Frontal cortex (tissue), 4 donors: ENCODE data around the gene MYBPHL. TPM values are rescaled to one million over a fixed set of nuclear protein-coding genes. Genes with fewer than 3 reads are reported as not detected.

Experiments used
- DNase-seq, 2 donors: peaks; one replicate each; pipeline ENCODE4 v3.0.0; 2012; ENCODE audit warnings: low spot score in 2 of 2
- FAIRE-seq: peaks from 2 replicates; lab custom pipeline; 2012; peaks lifted over from hg19 to GRCh38; lab: Jason Lieb, UNC
- total RNA-seq: library from RNA; depleted of rRNA; stranded (reverse); fragments of >200 nt; gene quantifications from one replicate; pipeline ENCODE4 v1.2.3, GENCODE V29; 2014
- donor health status: control.
- donor health status: control.
- donor health status: control.

MYBPHL gene
- total RNA-seq, 1 donor from 2014 or later, result not detected

DNA sequence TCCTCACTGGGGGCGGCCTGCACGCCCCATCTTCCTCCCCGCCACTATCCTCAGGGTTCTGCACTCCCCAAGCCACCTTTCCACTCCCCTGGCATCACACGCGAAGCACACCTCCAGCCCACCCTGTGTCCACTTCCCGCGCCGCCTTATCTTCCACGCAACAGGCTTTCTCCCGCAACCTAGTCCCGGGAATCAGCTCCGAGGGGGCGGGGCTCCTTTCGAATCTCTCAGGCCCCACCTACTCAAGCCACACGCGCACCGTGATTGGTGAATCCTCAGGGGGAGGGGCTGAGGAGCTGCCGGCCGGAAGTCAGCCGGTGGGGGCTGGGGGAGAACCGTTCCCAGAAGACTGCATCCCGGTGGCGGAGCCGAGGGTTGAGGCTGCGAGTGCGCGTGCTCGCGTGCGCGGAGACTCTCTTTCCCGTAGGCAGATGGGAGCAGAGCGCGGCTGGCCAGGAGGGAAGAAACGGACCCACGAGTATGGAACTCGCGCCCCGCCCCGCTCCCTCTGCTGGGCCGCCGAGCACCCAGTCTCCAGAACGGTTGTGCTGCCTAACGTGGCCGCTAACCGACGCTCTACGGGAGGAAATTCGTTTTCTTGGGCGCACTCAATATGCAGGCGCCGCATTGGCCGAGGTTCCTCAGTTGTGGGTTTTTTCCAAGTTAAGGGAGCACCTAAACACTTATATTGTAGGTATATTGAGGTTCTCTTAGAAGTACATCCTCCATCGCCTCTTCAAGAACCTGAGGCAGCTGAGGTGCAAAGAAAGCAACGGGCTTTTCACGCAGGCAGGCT is 23.7 kb downstream of the MYBPHL start, which contains the start of gene PSRC1:
Gene PSRC1 (minus strand): TSS at position 194 of the 796 bp plus-strand sequence.
- FAIRE-seq, result no peak
- DNase-seq, result peak; percentile 87 to 99

DNA sequence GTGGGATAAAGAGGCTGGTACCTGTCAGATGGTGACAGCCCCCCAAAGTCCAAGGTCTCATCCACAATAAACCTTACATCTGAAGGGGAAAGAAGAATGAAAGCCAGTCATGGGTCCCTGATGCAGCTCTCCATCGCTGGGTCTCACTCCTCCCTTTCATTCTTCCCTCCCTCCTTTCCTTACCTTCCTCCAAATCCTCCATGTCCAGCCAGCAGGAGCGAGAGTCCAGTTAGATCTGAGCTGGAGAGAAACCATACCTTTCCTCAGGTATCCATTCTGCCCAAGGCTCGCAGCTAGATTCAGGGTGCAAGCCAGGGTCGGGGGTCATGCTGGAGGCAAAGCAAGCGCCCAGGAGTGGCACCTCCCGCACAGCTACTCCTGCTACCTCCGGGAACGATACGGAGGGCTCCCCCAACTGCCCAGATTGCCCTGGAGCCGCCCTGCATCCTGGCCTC is 24.3 kb downstream of the MYBPHL start:
- FAIRE-seq (no peak), DNase-seq (peak in 1 of 2 donors; percentile 10)

DNA sequence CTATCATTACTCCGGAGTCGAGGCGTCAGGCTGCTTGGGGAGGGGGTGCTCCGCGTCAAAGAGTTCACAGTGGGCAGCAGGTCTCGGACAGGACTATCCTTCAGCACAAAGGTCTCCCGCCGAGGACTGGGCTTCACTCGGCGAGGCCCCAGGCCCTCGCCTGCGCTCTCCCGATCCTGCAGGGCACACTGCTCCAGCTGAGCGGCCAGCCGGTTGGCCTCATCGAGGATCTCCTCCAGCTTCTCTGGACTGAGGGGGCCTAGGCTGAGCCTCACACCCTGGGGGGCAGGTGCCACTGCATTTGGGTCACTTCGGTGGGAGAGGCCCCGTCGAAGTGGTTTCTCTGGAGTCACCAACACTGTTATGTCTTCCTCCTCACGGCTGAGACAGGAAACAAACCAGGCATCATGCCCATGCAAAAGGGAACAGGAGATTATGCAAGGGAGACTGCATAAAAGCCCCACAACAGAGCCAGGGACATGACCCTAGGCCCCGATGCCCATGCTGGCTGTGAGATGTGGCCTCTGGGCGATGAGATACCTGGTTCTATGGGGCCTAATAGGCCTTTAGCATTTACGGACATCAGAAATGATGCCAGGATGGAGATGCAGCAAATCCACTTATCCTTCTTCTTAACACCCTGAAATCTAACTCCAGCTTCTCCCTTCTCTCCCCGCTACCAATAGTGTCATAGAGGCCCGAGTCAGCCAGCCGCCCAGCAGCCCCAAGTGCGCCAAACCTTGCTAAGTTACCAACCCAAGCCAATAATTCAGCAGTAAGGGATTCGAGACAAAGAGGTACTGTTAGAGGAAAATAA is 24.9 kb downstream of the MYBPHL start:
- FAIRE-seq (no peak), DNase-seq (peak in 1 of 2 donors; percentile 22)

DNA sequence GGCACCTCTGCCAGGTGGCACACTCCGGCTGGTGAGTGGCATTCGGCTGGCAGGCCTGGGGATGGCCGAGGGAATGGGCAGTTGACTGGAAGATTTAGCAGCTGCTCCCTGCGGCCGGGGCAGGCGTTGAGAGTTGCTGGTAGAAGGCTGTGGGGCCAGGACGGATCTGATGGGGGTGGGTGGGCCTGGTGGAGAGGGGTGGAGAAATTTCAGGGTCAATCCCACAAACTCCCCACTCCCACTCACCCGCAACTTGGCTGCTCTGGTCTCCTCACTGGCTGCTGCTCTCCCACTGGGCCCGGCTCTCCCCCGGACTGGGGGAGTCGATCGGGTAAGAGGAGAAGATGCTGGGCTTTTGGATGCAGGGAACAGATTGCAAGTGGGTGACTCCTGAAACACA is 25.9 kb downstream of the MYBPHL start:
- no peak for FAIRE-seq

DNA sequence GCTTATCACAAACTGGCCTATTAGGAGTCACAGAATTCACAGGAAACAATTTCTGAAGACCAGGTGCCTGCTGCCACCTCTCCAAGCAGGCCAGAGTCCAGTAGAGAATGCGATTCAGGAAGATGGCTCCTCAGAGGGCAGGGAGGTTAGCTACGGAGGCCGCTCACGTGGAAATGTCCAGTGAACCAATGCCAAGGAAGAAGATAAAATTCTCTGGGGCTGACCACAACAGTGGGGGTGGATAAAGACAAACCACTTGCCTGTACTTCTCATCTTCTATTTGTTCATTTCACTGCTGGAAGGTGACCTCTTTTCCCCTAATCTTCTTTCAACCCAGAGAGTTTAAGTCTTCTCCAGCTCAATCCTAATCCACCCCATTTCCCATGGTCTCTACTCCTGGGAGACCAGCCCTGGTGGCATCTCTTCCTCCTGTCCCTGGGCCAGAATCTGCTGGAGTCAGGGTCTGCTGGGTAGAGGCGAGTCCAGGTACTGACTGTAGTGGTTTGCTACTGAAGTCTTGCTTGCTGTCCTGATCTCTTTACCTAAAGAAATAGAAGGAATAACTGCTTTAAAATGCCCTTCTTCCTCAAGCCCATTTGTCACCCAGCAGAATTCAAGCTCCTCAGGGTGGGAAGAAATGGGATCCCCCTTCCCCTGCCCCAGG is 27.1 kb downstream of the MYBPHL start:
- FAIRE-seq (no peak), DNase-seq (no peak)

More for the DNA sequence above, 25.9 kb downstream of the MYBPHL start:
- DNase-seq, result no peak

DNA sequence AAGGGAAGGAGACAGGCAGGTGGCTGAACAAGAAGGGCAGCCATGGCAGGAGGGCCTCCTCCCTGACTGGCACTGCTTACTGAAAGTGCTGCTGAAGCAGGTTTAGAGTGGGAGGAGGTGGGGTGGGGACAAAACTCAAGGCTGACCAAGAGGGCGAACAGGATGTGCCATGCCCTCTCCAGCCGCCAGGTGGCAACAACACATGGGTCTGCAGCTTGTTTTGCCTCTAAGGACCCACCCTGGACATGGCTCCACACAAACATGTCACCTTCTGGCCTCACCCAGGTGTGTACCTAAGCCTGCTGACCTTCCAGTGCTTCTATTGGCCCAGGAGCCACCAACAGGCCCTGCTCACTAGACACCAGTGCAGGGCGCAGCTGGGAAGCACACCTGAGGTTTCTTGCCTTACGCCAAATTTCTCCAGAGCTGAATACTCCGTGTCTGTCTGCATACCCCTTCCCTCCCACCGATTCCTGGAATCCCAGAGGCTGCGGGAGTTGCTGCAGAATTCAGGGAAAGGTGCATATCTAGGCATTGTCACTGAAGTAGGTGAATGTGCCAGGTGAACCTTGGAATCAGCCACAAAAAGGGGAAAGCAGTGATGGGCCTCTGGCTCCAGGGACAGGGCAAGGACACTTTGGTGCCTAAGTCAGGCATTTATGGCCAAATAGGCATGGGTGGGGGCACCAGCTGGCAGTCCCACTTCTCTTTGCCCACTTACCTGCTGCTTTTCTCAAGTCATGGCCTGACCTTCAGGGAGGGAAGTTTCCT is 29.2 kb downstream of the MYBPHL start:
- DNase-seq (peak; percentile 64 to 79), FAIRE-seq (no peak)

DNA sequence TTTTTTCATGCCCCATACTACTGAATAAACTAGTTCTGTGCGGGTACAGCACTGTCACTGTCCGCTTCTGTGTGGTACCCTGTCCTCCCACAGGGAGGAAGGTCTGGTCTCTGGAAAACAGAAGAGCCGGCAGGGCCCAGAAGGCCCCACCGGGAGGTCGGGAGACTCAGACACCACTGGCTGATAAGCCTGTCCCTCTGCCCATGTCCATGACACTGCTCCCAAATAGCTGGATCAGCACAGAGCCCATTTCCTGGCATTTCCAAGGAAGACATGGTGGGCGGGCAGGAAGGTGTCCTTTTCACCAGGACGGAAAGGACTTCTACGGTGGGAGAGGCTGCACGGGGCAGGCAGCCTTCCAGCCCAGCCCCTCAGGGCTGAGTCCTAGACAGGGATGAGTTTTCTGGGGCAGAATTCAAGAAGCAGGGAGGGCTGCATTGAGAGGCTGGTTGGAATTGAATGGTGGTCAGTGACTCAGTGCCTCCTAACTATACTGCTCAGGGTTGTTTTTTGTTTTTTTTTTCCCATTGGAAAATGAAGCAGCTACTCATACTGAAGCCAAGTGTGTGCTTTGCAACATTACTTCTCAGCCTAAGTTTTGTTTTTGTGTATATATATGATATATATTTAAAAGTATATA is 31.0 kb downstream of the MYBPHL start:
- DNase-seq (peak in 1 of 2 donors; percentile 11), FAIRE-seq (no peak)

DNA sequence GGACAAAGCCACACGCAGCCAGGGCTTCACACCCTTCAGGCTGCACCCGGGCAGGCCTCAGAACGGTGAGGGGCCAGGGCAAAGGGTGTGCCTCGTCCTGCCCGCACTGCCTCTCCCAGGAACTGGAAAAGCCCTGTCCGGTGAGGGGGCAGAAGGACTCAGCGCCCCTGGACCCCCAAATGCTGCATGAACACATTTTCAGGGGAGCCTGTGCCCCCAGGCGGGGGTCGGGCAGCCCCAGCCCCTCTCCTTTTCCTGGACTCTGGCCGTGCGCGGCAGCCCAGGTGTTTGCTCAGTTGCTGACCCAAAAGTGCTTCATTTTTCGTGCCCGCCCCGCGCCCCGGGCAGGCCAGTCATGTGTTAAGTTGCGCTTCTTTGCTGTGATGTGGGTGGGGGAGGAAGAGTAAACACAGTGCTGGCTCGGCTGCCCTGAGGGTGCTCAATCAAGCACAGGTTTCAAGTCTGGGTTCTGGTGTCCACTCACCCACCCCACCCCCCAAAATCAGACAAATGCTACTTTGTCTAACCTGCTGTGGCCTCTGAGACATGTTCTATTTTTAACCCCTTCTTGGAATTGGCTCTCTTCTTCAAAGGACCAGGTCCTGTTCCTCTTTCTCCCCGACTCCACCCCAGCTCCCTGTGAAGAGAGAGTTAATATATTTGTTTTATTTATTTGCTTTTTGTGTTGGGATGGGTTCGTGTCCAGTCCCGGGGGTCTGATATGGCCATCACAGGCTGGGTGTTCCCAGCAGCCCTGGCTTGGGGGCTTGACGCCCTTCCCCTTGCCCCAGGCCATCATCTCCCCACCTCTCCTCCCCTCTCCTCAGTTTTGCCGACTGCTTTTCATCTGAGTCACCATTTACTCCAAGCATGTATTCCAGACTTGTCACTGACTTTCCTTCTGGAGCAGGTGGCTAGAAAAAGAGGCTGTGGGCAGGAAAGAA is 32.0 kb downstream of the MYBPHL start:
- no peak for FAIRE-seq
- peak in 1 of 2 donors; percentile 32 for DNase-seq

DNA sequence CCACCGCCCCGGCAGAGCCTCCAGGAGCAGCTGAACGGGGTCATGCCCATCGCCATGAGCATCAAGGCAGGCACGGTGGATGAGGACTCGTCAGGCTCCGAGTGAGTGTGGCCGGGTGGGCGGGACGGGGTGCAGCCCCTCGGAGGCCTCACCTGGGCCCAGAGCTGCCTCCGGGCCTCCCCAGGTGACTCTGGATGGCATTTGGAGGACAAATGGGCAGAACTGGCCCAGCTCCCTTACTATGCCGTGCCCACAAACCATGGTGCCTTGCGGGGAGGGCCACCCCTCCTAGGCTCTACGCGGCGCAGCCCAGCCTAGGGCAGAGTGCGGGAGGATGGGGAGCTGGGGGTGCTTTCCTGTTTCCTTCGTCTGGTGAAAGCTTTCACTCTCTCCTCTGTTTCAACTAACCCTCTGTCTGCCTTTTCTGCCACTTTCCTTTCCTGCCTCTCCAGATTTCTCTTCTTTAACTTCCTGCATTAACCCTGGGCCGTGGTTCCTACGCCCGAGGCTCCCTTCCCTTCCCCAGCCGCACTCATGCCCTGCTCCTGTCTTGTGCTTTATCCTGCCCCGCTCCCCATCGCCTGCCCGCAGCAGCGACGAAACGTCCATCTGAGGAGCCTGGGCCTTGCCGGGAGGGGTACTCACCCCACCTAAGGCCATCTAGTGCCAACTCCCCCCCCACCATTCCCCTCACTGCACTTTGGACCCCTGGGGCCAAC is 33.1 kb downstream of the MYBPHL start:
- no peak for FAIRE-seq

DNA sequence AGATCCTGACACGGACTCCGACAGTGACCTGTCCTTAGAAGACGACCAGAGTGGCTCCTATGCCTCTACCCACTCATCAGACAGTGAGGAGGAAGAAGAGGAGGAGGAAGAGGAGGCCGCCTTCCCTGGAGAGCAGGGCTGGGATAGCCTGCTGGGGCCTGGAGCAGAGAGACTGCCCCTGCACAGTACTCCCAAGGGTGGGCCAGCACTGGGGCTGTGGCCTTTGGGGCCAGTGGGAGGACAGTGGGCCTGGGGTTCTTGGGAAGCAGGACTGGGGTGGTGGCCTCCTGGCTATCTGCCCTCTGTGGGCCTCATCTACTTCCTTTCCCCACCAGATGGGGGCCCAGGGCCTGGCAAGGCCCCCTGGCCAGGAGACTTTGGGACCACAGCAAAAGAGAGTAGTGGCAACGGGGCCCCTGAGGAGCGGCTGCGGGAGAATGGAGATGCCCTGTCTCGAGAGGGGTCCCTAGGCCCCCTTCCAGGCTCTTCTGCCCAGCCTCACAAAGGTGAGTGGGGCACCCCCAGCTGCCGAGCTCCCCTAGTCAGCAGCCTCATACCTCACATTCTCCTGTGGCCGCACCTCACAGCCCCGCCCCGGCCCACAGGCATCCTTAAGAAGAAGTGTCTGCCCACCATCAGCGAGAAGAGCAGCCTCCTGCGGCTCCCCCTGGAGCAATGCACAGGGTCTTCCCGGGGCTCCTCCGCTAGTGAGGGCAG is 33.8 kb downstream of the MYBPHL start:
- FAIRE-seq, result no peak
- DNase-seq, result no peak

More for the DNA sequence above, 33.1 kb downstream of the MYBPHL start:
- DNase-seq, result peak in 1 of 2 donors; percentile 10

DNA sequence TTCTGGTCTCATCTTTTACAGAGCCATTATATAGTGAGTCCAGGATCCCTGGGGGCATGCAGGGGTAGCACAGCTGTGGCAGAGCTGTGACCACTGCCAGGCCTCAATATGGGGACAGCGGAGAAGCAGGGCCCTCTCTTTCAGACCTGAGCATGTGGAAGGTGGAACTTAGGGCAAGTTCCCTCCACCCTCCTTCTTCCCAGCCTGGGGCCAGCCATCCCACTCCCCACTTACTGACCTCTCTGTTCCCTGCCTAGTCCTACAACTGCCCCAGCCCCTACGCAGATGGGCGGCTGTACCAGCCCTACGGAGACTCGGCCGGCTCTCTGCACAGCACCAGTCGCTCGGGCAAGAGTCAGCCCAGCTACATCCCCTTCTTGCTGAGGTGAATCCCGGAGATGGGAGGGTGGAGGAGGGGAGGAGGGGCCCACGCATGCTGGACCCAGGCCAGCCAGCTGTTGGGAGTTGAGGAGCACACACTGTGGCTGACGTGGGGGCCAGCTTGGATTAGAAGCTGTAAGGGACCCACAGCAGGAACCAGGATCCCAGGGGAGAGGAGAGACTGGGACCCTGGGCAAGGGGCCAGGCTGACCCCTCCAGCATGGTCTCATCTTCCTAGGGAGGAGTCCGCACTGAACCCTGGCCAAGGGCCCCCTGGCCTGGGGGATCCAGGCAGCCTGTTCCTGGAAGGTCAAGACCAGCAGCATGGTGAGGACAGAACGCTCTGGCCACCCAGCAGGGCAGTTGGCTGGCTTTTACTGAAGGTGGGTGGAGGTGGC is 34.6 kb downstream of the MYBPHL start:
- DNase-seq (peak in 1 of 2 donors; percentile 24), FAIRE-seq (no peak)

DNA sequence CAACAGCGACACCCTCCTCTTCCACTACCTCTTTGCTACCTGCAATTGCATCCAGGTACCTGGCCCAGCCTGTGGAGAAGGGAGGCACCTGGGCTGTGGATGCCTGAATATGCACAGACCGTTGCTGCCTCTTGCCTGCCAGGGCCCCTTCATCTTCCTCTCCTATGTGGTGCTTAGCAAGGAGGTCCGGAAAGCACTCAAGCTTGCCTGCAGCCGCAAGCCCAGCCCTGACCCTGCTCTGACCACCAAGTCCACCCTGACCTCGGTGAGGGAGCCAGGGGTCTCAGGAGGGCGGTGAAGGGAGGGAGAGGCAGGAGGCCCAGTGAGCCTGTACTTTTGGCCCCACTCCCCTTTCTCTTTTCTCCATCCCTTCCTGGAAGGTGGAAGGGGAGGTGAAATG is 35.4 kb downstream of the MYBPHL start:
- FAIRE-seq, result no peak

DNA sequence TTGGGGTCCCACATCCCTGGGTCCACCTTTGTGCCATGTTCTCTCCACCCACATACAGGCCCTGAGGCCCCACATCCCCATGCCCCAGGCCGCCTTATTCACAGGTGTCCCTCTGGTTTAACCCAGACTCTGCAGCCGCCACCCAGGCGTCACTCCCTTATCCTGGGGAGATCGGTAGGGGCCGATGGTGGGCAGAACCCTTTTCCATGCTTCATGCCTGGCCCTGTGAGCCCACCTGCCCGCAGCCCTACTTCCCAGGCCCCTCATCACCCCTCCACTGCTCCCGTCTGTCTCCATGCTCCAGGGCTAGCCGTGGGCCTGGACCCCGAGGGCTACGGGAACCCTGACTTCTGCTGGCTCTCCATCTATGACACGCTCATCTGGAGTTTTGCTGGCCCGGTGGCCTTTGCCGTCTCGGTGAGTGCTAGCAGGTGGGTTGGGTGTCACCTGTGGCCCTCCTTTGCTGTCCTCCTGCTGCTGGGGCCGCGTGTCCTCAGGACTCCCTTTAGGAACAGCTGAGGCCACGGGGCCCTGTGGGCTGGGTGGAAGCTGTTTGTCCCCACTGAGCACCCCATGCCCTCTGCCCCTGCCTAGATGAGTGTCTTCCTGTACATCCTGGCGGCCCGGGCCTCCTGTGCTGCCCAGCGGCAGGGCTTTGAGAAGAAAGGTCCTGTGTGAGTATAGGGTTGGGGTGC is 36.0 kb downstream of the MYBPHL start:
- peak in 1 of 2 donors; percentile 21 for DNase-seq
- FAIRE-seq, result no peak

More for the DNA sequence above, 35.4 kb downstream of the MYBPHL start:
- DNase-seq, result peak in 1 of 2 donors; percentile 9

DNA sequence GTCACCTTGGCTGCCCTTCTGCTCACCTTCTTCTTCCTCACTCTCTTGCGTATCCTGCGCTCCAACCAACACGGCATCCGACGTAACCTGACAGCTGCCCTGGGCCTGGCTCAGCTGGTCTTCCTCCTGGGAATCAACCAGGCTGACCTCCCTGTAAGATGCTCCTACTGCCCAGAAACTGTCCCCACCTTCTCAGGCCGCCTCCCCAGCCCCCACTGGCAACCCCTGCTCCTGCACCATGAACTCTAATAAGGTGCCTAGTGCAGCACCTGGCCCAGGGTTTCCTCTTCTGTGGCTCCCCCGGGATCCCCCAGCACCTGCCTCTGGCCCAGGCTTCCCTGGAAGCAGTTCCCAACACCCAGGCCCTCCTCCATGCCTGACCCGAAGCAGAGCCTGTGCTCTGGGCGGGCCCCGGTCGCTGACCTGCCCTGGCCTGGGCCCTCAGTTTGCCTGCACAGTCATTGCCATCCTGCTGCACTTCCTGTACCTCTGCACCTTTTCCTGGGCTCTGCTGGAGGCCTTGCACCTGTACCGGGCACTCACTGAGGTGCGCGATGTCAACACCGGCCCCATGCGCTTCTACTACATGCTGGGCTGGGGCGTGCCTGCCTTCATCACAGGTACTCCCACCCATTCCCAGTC is 36.7 kb downstream of the MYBPHL start:
- no peak for DNase-seq
- no peak for FAIRE-seq
